OCI-LY7 (cell line): ENCODE data around the gene RBM48. TPM values are rescaled to one million over a fixed set of nuclear protein-coding genes. Genes with fewer than 3 reads are reported as not detected.

Source experiments
- BruUV-seq: library from RNA; stranded (reverse); fragments of 400-500 nt; replicated peaks from 2 replicates; lab custom pipeline; 2021; lab: Mats Ljungman, UMichigan
- CTCF ChIA-PET: fragments of 300-600 bp; sonication (Branson Sonifier 250); formaldehyde crosslinking; loops from one replicate; lab custom pipeline; 2022; ENCODE audit warnings: antibody characterized with exemption; ENCODE audit not compliant: unreplicated experiment; lab: Charles Lee
- POLR2A ChIA-PET: fragments of 300-600 bp; sonication (Branson Sonifier 250); formaldehyde crosslinking; loops from one replicate; lab custom pipeline; 2022; ENCODE audit warnings: antibody characterized with exemption; lab: Charles Lee
- DNase-seq: peaks from one replicate; pipeline ENCODE4 v3.0.0-alpha.2; 2015; ENCODE audit warnings: low spot score
- H2AFZ ChIP-seq: fragments of 200-600 bp; sonication (generic), shearing (Covaris generic); 2 replicates; pipeline ENCODE4 v1.6.1; 2014; ENCODE audit warnings: mild to moderate bottlenecking, antibody characterized with exemption, low read length, moderate library complexity
- H3K27ac ChIP-seq: fragments of 200-600 bp; sonication (generic); 2 replicates; pipeline ENCODE4 v1.5.1; 2014; ENCODE audit warnings: mixed run types, low read depth, mild to moderate bottlenecking, moderate library complexity, low read length, inconsistent platforms; ENCODE audit not compliant: poor library complexity, severe bottlenecking
- H3K36me3 ChIP-seq: fragments of 200-600 bp; sonication (generic); 2 replicates; pipeline ENCODE4 v1.6.1; 2014; ENCODE audit warnings: mild to moderate bottlenecking, antibody characterized with exemption, low read length, moderate library complexity, mixed read lengths; ENCODE audit not compliant: insufficient read depth
- H3K4me1 ChIP-seq: fragments of 200-600 bp; sonication (generic); 2 replicates; pipeline ENCODE4 v1.5.1; 2014; ENCODE audit warnings: mild to moderate bottlenecking, low read length; ENCODE audit not compliant: insufficient read depth, poor library complexity, severe bottlenecking
- H3K4me2 ChIP-seq: fragments of 200-600 bp; sonication (generic); 2 replicates; pipeline ENCODE4 v1.6.1; 2014; ENCODE audit warnings: mild to moderate bottlenecking, low read length
- H3K4me3 ChIP-seq: fragments of 200-600 bp; sonication (generic); 2 replicates; pipeline ENCODE4 v1.5.1; 2014; ENCODE audit warnings: mild to moderate bottlenecking, low read depth, low read length; ENCODE audit not compliant: poor library complexity, severe bottlenecking
- H3K79me2 ChIP-seq: fragments of 200-600 bp; sonication (generic); 2 replicates; pipeline ENCODE4 v1.6.1; 2016; ENCODE audit warnings: low read depth, mild to moderate bottlenecking, low read length, moderate library complexity, mixed read lengths; ENCODE audit not compliant: insufficient read depth
- H3K9me2 ChIP-seq: fragments of 200-600 bp; sonication (generic); 2 replicates; pipeline ENCODE4 v1.6.1; 2016; ENCODE audit warnings: mild to moderate bottlenecking, low read length, mixed read lengths; ENCODE audit not compliant: insufficient read depth
- H3K9me3 ChIP-seq: fragments of 200-600 bp; sonication (generic); 2 replicates; pipeline ENCODE4 v1.6.1; 2014; ENCODE audit warnings: mild to moderate bottlenecking, mixed run types, low read length, mixed read lengths
- H4K20me1 ChIP-seq: fragments of 200-600 bp; sonication (generic); 2 replicates; pipeline ENCODE4 v1.6.1; 2014; ENCODE audit warnings: mild to moderate bottlenecking, antibody characterized with exemption, low read length, moderate library complexity, mixed read lengths; ENCODE audit not compliant: insufficient read depth
- EZH2phosphoT487 ChIP-seq: fragments of 200-600 bp; sonication (generic); IDR thresholded peaks from 2 replicates; pipeline ENCODE4 v1.6.1; 2018; ENCODE audit warnings: low read depth, borderline replicate concordance, mild to moderate bottlenecking, mixed run types, antibody characterized with exemption, low read length, moderate library complexity, mixed read lengths
- intact Hi-C: fragments of 100-400 bp; cut with micrococcal nuclease; formaldehyde crosslinking; loops from one replicate; pipeline ENCODE4 v1.10.0; 2022; ENCODE audit not compliant: unreplicated experiment
- total RNA-seq, 2 experiments: library from RNA; depleted of rRNA in 1 of 2; stranded (reverse); fragments of >200 nt in 1 of 2; shearing (Covaris generic) in 1 of 2; gene quantifications; 2 replicates each; pipeline ENCODE4 v1.2.3, GENCODE V29; 2014 to 2022
- TF ChIP-seq, protein P1 (sequence below): fragments of 200-600 bp; sonication (generic); conservative IDR thresholded peaks from 2 replicates; pipeline ENCODE4 v1.5.1; 2014; ENCODE audit warnings: mild to moderate bottlenecking, antibody characterized with exemption, low read length, moderate library complexity, mixed read lengths

Gene RBM48
- total RNA-seq, 2 experiments from 2014 or later, result 10.7 to 15.1 TPM

DNA sequence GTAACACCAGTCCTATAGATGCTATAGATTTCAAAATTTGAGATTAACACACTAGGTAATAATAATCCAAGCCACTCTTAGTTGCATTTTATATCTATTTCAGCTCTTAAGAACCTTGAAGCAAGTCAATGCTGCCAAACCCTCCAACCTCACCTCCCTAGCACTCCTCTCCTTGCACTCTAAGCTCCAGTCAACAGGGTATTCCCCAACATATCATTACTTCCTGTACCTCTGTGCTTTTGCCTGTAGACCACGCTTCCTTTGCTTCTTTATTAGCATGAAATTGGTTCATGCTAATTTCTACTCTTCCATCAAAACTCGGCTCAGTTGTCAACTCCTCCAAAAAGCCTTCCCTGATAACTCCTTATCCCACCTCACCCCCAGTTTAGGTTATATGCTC lies 24.8 kb upstream of the RBM48 start:
- CTCF ChIA-PET, result no interaction called here
- intact Hi-C loops, result loop anchor here (5.0 to 10.0 kb wide), 2 partner anchors 61 to 801 kb away; no protein-coding TSS in a partner anchor

DNA sequence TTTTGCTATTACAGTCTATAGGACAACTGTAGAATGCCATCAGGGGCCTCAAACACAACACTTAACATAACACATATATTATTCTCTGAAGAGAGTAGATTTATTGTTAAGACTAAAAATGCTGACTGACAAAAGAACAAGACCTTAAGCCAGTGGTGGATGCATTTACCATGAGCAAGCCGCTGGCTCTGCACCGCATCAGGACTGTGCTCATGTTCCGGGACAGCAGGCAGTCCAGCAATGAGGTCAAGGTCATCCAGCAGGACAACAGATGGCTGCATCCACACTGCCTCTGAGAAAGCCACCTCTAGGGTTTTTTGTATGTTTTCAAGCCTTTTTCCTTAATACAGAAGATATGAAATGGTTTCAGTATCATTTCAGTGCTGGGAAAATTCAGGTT lies 24.0 kb upstream of the RBM48 start:
- Histone ChIP-seq H2AFZ (no peak overlapping the region), H3K36me3 (peaks cover 82% of the 10 kb centered on the region), H3K79me2 (no peaks in the 10 kb centered on the region), H3K9me2 (no peaks in the 10 kb centered on the region), H3K27ac (no peak overlapping the region), H3K4me1 (no peaks in the 10 kb centered on the region), H3K9me3 (no peaks in the 10 kb centered on the region), H4K20me1 (no peaks in the 10 kb centered on the region), H3K4me3 (no peak overlapping the region), H3K4me2 (no peak overlapping the region)
- no peak for DNase-seq
- TF ChIP-seq EZH2phosphoT487, result no peak
- TF ChIP-seq, protein P1, sequence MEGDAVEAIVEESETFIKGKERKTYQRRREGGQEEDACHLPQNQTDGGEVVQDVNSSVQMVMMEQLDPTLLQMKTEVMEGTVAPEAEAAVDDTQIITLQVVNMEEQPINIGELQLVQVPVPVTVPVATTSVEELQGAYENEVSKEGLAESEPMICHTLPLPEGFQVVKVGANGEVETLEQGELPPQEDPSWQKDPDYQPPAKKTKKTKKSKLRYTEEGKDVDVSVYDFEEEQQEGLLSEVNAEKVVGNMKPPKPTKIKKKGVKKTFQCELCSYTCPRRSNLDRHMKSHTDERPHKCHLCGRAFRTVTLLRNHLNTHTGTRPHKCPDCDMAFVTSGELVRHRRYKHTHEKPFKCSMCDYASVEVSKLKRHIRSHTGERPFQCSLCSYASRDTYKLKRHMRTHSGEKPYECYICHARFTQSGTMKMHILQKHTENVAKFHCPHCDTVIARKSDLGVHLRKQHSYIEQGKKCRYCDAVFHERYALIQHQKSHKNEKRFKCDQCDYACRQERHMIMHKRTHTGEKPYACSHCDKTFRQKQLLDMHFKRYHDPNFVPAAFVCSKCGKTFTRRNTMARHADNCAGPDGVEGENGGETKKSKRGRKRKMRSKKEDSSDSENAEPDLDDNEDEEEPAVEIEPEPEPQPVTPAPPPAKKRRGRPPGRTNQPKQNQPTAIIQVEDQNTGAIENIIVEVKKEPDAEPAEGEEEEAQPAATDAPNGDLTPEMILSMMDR, result no peak
- BruUV-seq, result no TSS peak
- intact Hi-C loops, result loop anchor here (5.0 to 10.0 kb wide), 2 partner anchors 60 to 802 kb away; no protein-coding TSS in a partner anchor
- POLR2A ChIA-PET, result no interaction called here
- CTCF ChIA-PET, result no interaction called here

More for the DNA sequence above, 24.8 kb upstream of the RBM48 start:
- no peak for DNase-seq
- Histone ChIP-seq H4K20me1 (no peaks in the 10 kb centered on the region), H3K27ac (no peak overlapping the region), H3K4me1 (no peaks in the 10 kb centered on the region), H2AFZ (no peak overlapping the region), H3K9me2 (no peaks in the 10 kb centered on the region), H3K79me2 (no peaks in the 10 kb centered on the region), H3K4me2 (no peak overlapping the region), H3K36me3 (peaks cover 82% of the 10 kb centered on the region), H3K9me3 (no peaks in the 10 kb centered on the region), H3K4me3 (no peak overlapping the region)
- TF ChIP-seq, protein P1, result no peak
- no peak for TF ChIP-seq EZH2phosphoT487
- POLR2A ChIA-PET, result interaction anchor here (1.0 kb wide), 1 partner anchor 25 kb away, joined by 3 read pairs; the partner anchor contains the start of gene RBM48
- no TSS peak for BruUV-seq

DNA sequence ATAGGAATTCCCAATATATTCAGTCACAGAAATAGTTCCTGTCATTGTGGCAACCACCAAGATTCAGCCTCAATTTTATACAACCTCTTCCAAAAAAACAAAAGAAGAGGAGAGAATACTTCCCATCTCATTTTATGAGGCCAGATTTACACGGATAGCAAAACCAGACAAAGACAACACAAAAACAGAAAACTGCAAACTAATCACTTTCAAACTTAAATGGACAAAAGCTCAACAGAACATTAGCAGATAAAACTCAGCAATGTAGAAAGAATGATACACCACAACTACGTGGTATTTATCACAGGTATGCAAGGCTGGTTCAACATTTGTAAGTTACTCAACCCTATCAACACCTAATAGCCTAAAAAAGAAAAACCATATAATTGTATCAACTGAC lies 22.2 kb upstream of the RBM48 start:
- no peak for DNase-seq
- Histone ChIP-seq H3K27ac (no peak overlapping the region), H3K9me2 (no peaks in the 10 kb centered on the region), H2AFZ (no peak overlapping the region), H4K20me1 (no peaks in the 10 kb centered on the region), H3K36me3 (peaks cover 72% of the 10 kb centered on the region), H3K4me3 (no peak overlapping the region), H3K4me2 (no peak overlapping the region), H3K79me2 (no peaks in the 10 kb centered on the region), H3K4me1 (no peaks in the 10 kb centered on the region), H3K9me3 (no peaks in the 10 kb centered on the region)
- ChIA-PET CTCF (no interaction called here), POLR2A (interaction anchor here (0.5 to 1.1 kb wide), 3 partner anchors 15 to 436 kb away, joined by 3 to 4 read pairs (median 4); no protein-coding TSS in a partner anchor)
- TF ChIP-seq, protein P1, result no peak
- TF ChIP-seq EZH2phosphoT487, result no peak
- BruUV-seq, result TSS peak; percentile 10
- intact Hi-C loops, result loop anchor here (10.0 kb wide), 1 partner anchor 58 kb away; no protein-coding TSS in a partner anchor
